Stimulated activated naive CD8-positive, alpha-beta T cell treated with anti-CD3 and anti-CD28 coated beads, Interleukin-15, amount 100 ng/mL, for 72 hours (primary cell): Measurements from ENCODE around the gene SLC66A1.
"Not testable (repeated sequence)": the region's sequence is repeated elsewhere in the genome, so short reads cannot be mapped to it uniquely, and the experiment has no call there.

Source experiments
- ATAC-seq: fragments of 150-1000 bp; cut with Tn5 transposase; 2 replicates; pipeline ENCODE4 v1.10.0; 2021; ENCODE audit warnings: mild to moderate bottlenecking, moderate library complexity
- DNase-seq, 2 donors: peaks; one replicate each; pipeline ENCODE4 v3.0.0; 2021 to 2022
- H3K27ac Mint-ChIP-seq, 2 donors: one replicate each; pipeline ENCODE4 v1.8.0; 2022; ENCODE audit warnings: mild to moderate bottlenecking in 2 of 2, mixed read lengths in 2 of 2, moderate library complexity in 2 of 2
- H3K27me3 Mint-ChIP-seq: one replicate; pipeline ENCODE4 v1.8.0; 2022; ENCODE audit warnings: mixed read lengths
- H3K4me1 Mint-ChIP-seq: one replicate; pipeline ENCODE4 v1.8.0; 2022; ENCODE audit warnings: mild to moderate bottlenecking, mixed read lengths
- H3K4me3 Mint-ChIP-seq, 2 donors: one replicate each; pipeline ENCODE4 v1.8.0; 2022; ENCODE audit warnings: mild to moderate bottlenecking in 2 of 2, mixed read lengths in 2 of 2, moderate library complexity in 1 of 2
- H3K9me3 Mint-ChIP-seq, 2 donors: one replicate each; pipeline ENCODE4 v1.8.0; 2022; ENCODE audit warnings: mixed read lengths in 2 of 2

The SLC66A1 gene

GRCh38 chr1:19287436-19288185 lies 24.5 kb upstream of the SLC66A1 start:
- no peak for DNase-seq
- peaks cover 14% of the 10 kb centered on the region for H3K4me1 Mint-ChIP-seq
- peaks cover 0 to 8% of the 10 kb centered on the region in 2 donors for H3K9me3 Mint-ChIP-seq
- peaks cover 26% of the 10 kb centered on the region for H3K27me3 Mint-ChIP-seq
- H3K27ac Mint-ChIP-seq, result peak overlapping the region in 1 of 2 donors; percentile 79
- peak overlapping the region; percentile 79 to 81 for H3K4me3 Mint-ChIP-seq
- no peak for ATAC-seq

GRCh38 chr1:19288324-19289241 lies 23.5 kb upstream of the SLC66A1 start, which contains the start of gene AKR7A3:
Gene AKR7A3, minus strand, starts transcription at chr1:19288770. Its CDS starts 61 bp downstream, at chr1:19288709.
- H3K27ac Mint-ChIP-seq, result peak within 1 kb of the TSS in 1 of 2 donors; percentile 79
- peaks cover 14% of the 10 kb centered on the region for H3K4me1 Mint-ChIP-seq
- H3K4me3 Mint-ChIP-seq, result peak within 1 kb of the TSS; percentile 79 to 81
- ATAC-seq, result peak; percentile 89
- H3K27me3 Mint-ChIP-seq, result peaks cover 26% of the 10 kb centered on the region
- H3K9me3 Mint-ChIP-seq, result not testable (repeated sequence)
- DNase-seq, result peak; percentile 53 to 61

DNA sequence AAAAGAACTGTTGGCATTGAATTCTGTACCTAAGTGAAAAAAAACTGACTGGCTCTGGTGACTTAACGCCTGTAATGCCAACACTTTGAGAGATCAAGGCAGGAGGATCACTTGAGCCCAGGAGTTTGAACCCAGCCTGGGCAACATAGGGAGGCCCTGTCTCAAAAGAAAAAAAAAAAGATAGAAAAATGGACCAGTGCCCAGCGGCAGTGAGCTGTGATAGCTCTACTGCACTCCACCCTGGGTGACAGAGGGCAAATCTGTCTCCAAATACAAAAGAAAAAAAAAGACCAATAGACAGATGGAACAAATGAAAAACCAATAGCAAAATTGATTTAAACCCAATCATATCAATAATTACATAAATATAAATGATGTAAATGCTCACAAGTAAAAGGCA lies 22.9 kb upstream of the SLC66A1 start:
- H3K27me3 Mint-ChIP-seq, result peaks cover 26% of the 10 kb centered on the region
- ATAC-seq, result no peak
- H3K4me1 Mint-ChIP-seq, result peaks cover 14% of the 10 kb centered on the region
- H3K9me3 Mint-ChIP-seq, result peaks cover 6 to 11% of the 10 kb centered on the region in 2 donors
- H3K27ac Mint-ChIP-seq, result no peak overlapping the region
- no peak for DNase-seq
- peak overlapping the region; percentile 46 to 81 for H3K4me3 Mint-ChIP-seq

GRCh38 chr1:19294638-19295037 lies 17.5 kb upstream of the SLC66A1 start:
- Mint-ChIP-seq H3K4me1 (no peaks in the 10 kb centered on the region), H3K4me3 (no peak overlapping the region), H3K27ac (no peak overlapping the region), H3K27me3 (peaks cover 6% of the 10 kb centered on the region), H3K9me3 (peaks cover 28 to 33% of the 10 kb centered on the region in 2 donors)
- ATAC-seq, result no peak
- no peak for DNase-seq

- Mint-ChIP-seq H3K9me3 (peaks cover 8 to 17% of the 10 kb centered on the region in 2 donors), H3K27me3 (no peaks in the 10 kb centered on the region), H3K4me1 (no peaks in the 10 kb centered on the region), H3K27ac (no peak overlapping the region), H3K4me3 (no peak overlapping the region)
- ATAC-seq, result no peak
- no peak for DNase-seq
These were observed 11.9 kb upstream of the SLC66A1 start for GRCh38 chr1:19300211-19300610.

DNA sequence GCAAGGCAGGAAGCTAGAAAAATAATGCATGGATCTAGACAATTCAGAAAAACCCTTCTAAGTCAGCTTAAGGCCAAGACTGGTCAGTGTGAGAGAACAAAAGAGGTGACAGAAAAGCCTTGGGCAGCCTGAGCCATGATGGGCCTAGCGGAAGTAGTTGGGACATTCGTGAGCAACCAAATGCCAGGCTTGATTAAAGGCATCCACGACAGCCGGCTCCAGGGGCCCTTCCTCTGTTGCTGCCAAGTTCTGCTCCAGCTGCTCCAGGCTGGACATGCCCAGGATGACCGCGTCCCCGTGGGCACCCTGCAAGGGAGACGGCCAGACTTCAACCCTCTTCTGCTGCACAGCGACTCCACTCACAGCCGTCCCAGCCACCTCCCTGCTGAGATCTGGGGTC lies 8.0 kb upstream of the SLC66A1 start:
- not testable (repeated sequence) for H3K9me3 Mint-ChIP-seq, H3K4me3 Mint-ChIP-seq, DNase-seq, ATAC-seq, H3K4me1 Mint-ChIP-seq, H3K27me3 Mint-ChIP-seq
- H3K27ac Mint-ChIP-seq, result peak overlapping the region in 1 of 2 donors; percentile 24

DNA sequence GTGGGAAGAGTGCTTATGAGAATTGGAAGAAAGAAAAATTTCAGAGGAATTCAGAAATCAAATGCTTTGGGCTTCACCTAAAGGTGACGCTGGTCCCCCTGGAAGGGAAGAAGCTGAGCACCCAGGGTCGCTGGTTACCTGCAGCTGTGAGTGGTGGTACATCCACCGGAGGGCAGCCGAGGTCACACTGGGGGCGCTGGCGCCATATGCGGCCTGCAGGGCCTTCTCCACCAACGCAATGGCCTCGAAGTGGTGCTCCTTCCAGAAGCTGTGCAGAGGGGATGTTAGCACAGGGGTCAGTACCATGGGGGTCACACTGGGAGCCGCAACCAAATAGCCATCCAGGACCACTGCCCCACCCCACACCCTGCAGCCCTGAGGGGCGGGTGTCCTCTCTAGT lies 6.2 kb upstream of the SLC66A1 start:
- DNase-seq (no peak), ATAC-seq (no peak)
- no peak overlapping the region for H3K4me3 Mint-ChIP-seq
- peaks cover 6% of the 10 kb centered on the region for H3K4me1 Mint-ChIP-seq
- H3K27ac Mint-ChIP-seq, result no peak overlapping the region
- no peaks in the 10 kb centered on the region for H3K27me3 Mint-ChIP-seq
- no peaks in the 10 kb centered on the region for H3K9me3 Mint-ChIP-seq

- Mint-ChIP-seq H3K4me1 (peaks cover 13% of the 10 kb centered on the region), H3K27me3 (no peaks in the 10 kb centered on the region), H3K27ac (no peak overlapping the region), H3K9me3 (no peaks in the 10 kb centered on the region), H3K4me3 (no peak overlapping the region)
- ATAC-seq (no peak), DNase-seq (no peak)
These were observed 5.2 kb upstream of the SLC66A1 start for GRCh38 chr1:19306941-19307340.

- ATAC-seq, result no peak
- no peak for DNase-seq
- peaks cover 17% of the 10 kb centered on the region for H3K4me1 Mint-ChIP-seq
- no peaks in the 10 kb centered on the region for H3K27me3 Mint-ChIP-seq
- no peak overlapping the region for H3K27ac Mint-ChIP-seq
- H3K9me3 Mint-ChIP-seq, result no peaks in the 10 kb centered on the region
- no peak overlapping the region for H3K4me3 Mint-ChIP-seq
These were observed 4.2 kb upstream of the SLC66A1 start for GRCh38 chr1:19307794-19308508.

DNA sequence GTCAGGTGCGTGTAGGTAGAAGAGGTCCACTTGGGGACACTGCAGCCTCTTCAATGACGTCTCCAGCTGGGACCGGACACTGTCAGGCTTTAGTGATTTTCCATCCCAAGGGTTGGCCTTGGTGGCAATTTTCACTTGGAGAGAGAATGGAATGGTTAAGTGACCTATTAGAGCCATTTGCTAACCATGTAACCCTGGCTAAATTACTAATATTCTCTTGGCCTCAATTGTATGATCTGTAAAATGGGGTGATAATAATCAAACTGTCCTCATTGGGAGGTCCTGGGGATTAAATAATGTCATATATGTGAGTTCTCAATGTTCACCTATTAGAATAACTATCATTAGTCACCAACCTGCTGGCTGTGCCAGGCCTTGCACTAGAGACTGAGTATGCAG lies 3.6 kb upstream of the SLC66A1 start:
- Mint-ChIP-seq H3K9me3 (no peaks in the 10 kb centered on the region), H3K4me3 (no peak overlapping the region), H3K27ac (no peak overlapping the region), H3K27me3 (no peaks in the 10 kb centered on the region), H3K4me1 (peaks cover 23% of the 10 kb centered on the region)
- ATAC-seq (no peak), DNase-seq (no peak)

GRCh38 chr1:19309123-19309813 lies 2.9 kb upstream of the SLC66A1 start:
- no peak overlapping the region for H3K4me3 Mint-ChIP-seq
- no peaks in the 10 kb centered on the region for H3K9me3 Mint-ChIP-seq
- H3K27ac Mint-ChIP-seq, result no peak overlapping the region
- peaks cover 29% of the 10 kb centered on the region for H3K4me1 Mint-ChIP-seq
- H3K27me3 Mint-ChIP-seq, result no peaks in the 10 kb centered on the region
- DNase-seq, result no peak
- no peak for ATAC-seq

DNA sequence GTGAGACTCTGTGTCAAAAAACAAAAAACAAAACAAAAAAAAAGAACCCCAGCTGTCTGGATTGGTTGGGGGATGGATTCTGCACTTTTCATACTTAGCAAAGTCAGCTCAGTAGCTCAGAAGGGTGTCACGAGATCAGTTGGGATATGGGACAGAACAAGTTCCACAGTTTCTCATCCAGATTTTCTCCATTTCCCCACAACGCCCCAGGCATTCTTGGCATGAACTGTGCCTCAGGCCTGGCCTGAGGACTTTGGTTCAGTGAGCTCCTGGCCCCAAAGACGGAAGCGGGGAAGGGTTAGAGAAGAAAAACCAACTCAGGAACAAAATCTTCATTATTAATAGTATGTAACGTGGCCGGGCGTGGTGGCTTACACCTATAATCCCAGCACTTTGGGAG lies 2.1 kb upstream of the SLC66A1 start:
- DNase-seq (no peak), ATAC-seq (no peak)
- Mint-ChIP-seq H3K4me1 (peaks cover 34% of the 10 kb centered on the region), H3K27me3 (no peaks in the 10 kb centered on the region), H3K9me3 (no peaks in the 10 kb centered on the region), H3K4me3 (no peak overlapping the region), H3K27ac (no peak overlapping the region)

DNA sequence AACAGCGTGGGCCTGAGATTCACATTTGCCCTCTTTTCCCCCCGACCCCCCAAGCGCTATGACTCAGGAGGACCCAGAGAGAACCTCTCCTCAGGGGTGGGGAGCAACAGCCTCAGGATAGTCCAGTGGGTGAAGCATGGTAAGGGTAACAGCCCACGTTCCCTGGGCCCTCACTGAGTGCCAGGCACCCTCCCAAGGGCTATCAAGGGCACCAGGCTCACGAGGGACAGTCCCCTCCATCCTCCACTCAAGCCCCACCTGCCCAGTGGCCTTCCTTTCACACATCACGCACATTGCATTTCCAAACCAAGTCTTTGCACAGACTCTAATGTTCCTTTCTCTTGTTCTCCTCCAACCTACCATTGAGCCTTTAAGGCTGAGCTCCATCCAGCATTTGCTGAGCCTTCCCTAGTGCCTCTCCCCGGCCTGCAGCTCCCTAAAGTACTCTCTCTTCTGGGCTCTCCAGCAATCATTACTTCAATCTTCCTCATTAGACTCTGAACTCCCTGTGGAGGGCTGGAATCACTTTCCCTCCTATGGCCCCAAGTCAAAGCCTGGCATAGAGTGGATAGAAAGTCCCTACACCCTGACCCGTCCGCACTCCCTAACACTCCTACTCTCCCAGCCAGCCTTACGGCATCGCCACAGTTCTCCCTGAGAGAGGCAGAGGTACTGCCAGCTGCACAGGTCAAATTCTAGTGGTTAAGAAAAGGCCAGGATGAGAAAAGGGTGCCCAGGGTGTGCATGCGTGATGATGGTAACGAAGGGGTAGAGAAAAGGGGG lies 1.2 kb upstream of the SLC66A1 start:
- Mint-ChIP-seq H3K4me1 (peaks cover 42% of the 10 kb centered on the region), H3K27me3 (no peaks in the 10 kb centered on the region), H3K4me3 (peak overlapping the region; percentile 83 to 92), H3K27ac (peak overlapping the region; percentile 81 to 91), H3K9me3 (no peaks in the 10 kb centered on the region)
- no peak for ATAC-seq
- no peak for DNase-seq

DNA sequence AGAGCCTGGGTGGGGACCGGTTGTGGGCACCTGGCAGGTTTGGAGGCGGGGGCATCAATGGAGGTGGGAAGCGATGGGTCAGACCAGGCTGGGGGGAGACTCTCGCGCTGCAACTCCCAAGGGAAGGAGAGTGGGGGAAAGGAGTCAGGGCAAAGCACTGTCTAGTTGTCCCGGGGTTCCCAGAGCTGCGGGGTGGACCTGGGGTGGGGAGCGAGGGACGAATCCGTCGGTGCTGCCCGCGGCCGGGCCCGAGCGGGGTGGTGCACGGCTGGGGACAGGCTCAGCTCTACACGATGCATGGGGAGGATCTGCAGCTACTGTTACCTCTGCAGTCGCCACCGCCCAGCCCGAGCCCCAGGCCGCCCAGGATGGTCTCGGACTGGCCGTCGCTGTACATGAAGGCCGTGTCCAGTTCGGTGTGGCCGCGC lies 609 bp upstream of the SLC66A1 start:
- Mint-ChIP-seq H3K27me3 (no peaks in the 10 kb centered on the region), H3K27ac (peak overlapping the region; percentile 81 to 91), H3K4me1 (peaks cover 48% of the 10 kb centered on the region), H3K9me3 (no peaks in the 10 kb centered on the region), H3K4me3 (peak overlapping the region; percentile 83 to 92)
- ATAC-seq, result peak; percentile 59
- DNase-seq, result peak; percentile 29 to 30
